CD4-positive, alpha-beta T cell (primary cell): Measurements from ENCODE around the gene PSMA7. TPM values are rescaled to one million over a fixed set of nuclear protein-coding genes. Genes with fewer than 3 reads are reported as not detected.

Experiments used
- ATAC-seq: fragments of 200-7000 bp; cut with Tn5 transposase; one replicate; pipeline ENCODE4 v1.10.0; 2022; ENCODE audit warnings: mild to moderate bottlenecking; ENCODE audit not compliant: poor library complexity
- CTCF ChIA-PET: fragments of 350-600 bp; sonication (Branson Sonifier 250); formaldehyde crosslinking; loops from one replicate; lab custom pipeline; 2021; ENCODE audit warnings: antibody characterized with exemption, inconsistent platforms; lab: Charles Lee
- POLR2A ChIA-PET: fragments of 350-600 bp; sonication (Branson Sonifier 250); formaldehyde crosslinking; loops from one replicate; lab custom pipeline; 2021; ENCODE audit warnings: antibody characterized with exemption, inconsistent platforms; lab: Charles Lee
- DNase-seq, 14 experiments: peaks; one replicate each; pipeline ENCODE4 v3.0.0-alpha.2; 2013 to 2020; ENCODE audit warnings: mixed read lengths in 2 of 14
- H3K27ac ChIP-seq, 2 donors: one replicate each; pipeline versions ENCODE4 v1.5.1 to v1.7.0; 2013; ENCODE audit warnings: low read length in 2 of 2, low read depth in 1 of 2, mild to moderate bottlenecking in 1 of 2
- H3K27me3 ChIP-seq, 2 experiments: 1 replicate in 1 of 2; 2 replicates in 1 of 2; pipeline versions ENCODE4 v1.6.1 to v1.7.0; 2013; ENCODE audit warnings: low read length in 2 of 2, control low read depth in 1 of 2, mild to moderate bottlenecking in 1 of 2, moderate library complexity in 1 of 2; ENCODE audit not compliant: insufficient read depth in 2 of 2, control insufficient read depth in 1 of 2
- H3K36me3 ChIP-seq: one replicate; pipeline ENCODE4 v1.6.1; 2013; ENCODE audit warnings: low read length, control low read depth; ENCODE audit not compliant: insufficient read depth
- H3K4me1 ChIP-seq: one replicate; pipeline ENCODE4 v1.6.1; 2013; ENCODE audit warnings: low read length, control low read depth; ENCODE audit not compliant: insufficient read depth
- H3K4me3 ChIP-seq: one replicate; pipeline ENCODE4 v1.5.1; 2013; ENCODE audit warnings: mild to moderate bottlenecking, low read length, moderate library complexity
- H3K9me3 ChIP-seq, 2 experiments: 1 replicate in 1 of 2; 2 replicates in 1 of 2; pipeline versions ENCODE4 v1.6.1 to v1.7.0; 2013; ENCODE audit warnings: low read length in 2 of 2, mild to moderate bottlenecking in 2 of 2, control low read depth in 1 of 2, moderate library complexity in 1 of 2; ENCODE audit not compliant: control insufficient read depth in 1 of 2, insufficient read depth in 1 of 2
- H3K27ac Mint-ChIP-seq: one replicate; pipeline ENCODE4 v1.8.0; 2020; ENCODE audit warnings: mixed read lengths
- H3K27me3 Mint-ChIP-seq: one replicate; pipeline ENCODE4 v1.8.0; 2021; ENCODE audit warnings: mixed read lengths
- H3K36me3 Mint-ChIP-seq: one replicate; pipeline ENCODE4 v1.8.0; 2021; ENCODE audit warnings: low read depth, mixed read lengths
- H3K4me1 Mint-ChIP-seq: one replicate; pipeline ENCODE4 v1.8.0; 2021; ENCODE audit warnings: low read depth, mixed read lengths
- H3K4me3 Mint-ChIP-seq: one replicate; pipeline ENCODE4 v1.8.0; 2020; ENCODE audit warnings: mild to moderate bottlenecking, mixed read lengths
- H3K9me3 Mint-ChIP-seq: one replicate; pipeline ENCODE4 v1.8.0; 2020; ENCODE audit warnings: mixed read lengths
- intact Hi-C, 2 experiments: fragments of 100-400 bp; cut with DNase I in 1 of 2; cut with micrococcal nuclease in 1 of 2; formaldehyde crosslinking; loops; one replicate each; pipeline versions ENCODE4 v1.15.1 to v1.9.0; 2023 to 2025; cut with DNase I, micrococcal nuclease
- total RNA-seq, 174 experiments: library from RNA in 2 of 174; stranded (reverse) in 2 of 174; gene quantifications; one replicate each; pipeline ENCODE4 v1.2.3 and lab custom pipeline; 2021 to 2026
- TF ChIP-seq, protein P1 (sequence below): fragments of 200-600 bp; IDR thresholded peaks from one replicate; pipeline ENCODE4 v1.8.0; 2022; ENCODE audit warnings: antibody characterized with exemption, mild to moderate bottlenecking

PSMA7 gene
- total RNA-seq, 2 experiments from 2014 or later = 150 to 158 TPM

DNA sequence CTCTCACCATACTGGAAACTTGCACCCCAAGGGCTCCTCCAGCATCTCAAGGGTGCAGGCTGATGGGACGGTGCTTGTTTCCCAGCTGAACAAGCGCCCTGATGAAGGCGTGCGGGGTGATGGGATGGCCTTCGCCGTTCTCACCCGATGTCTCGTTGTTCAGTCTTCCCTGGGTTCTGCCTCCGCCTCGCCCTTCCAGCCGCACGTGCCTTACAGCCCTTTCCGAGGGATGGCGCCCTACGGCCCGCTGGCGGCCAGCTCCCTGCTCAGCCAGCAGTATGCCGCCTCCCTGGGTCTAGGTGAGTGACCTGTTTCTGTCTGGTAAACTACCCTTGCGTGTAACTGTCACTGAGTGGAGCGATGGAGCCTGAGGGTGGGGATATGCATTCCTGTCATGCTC, 17.1 kb downstream of the PSMA7 start:
- ATAC-seq (no peak), DNase-seq (no peak)
- Histone ChIP-seq H3K36me3 (peaks cover 68% of the 10 kb centered on the region), H3K4me3 (no peak overlapping the region), H3K27ac (no peak overlapping the region), H3K4me1 (peaks cover 45% of the 10 kb centered on the region), H3K9me3 (no peaks in the 10 kb centered on the region), H3K27me3 (no peaks in the 10 kb centered on the region)
- Mint-ChIP-seq H3K4me3 (no peak overlapping the region), H3K4me1 (peaks cover 43% of the 10 kb centered on the region), H3K9me3 (no peaks in the 10 kb centered on the region), H3K27ac (no peak overlapping the region), H3K27me3 (no peaks in the 10 kb centered on the region), H3K36me3 (peaks cover 78% of the 10 kb centered on the region)
- intact Hi-C loops = no loop called here
- ChIA-PET POLR2A (interaction anchor here (0.6 kb wide), 1 partner anchor 27 kb away, joined by 4 read pairs; no protein-coding TSS in a partner anchor), CTCF (interaction anchor here (1.0 to 2.6 kb wide), 2 partner anchors 10 to 115 kb away, joined by 3 to 7 read pairs; no protein-coding TSS in a partner anchor)
- TF ChIP-seq, protein P1, sequence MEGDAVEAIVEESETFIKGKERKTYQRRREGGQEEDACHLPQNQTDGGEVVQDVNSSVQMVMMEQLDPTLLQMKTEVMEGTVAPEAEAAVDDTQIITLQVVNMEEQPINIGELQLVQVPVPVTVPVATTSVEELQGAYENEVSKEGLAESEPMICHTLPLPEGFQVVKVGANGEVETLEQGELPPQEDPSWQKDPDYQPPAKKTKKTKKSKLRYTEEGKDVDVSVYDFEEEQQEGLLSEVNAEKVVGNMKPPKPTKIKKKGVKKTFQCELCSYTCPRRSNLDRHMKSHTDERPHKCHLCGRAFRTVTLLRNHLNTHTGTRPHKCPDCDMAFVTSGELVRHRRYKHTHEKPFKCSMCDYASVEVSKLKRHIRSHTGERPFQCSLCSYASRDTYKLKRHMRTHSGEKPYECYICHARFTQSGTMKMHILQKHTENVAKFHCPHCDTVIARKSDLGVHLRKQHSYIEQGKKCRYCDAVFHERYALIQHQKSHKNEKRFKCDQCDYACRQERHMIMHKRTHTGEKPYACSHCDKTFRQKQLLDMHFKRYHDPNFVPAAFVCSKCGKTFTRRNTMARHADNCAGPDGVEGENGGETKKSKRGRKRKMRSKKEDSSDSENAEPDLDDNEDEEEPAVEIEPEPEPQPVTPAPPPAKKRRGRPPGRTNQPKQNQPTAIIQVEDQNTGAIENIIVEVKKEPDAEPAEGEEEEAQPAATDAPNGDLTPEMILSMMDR = no peak

DNA sequence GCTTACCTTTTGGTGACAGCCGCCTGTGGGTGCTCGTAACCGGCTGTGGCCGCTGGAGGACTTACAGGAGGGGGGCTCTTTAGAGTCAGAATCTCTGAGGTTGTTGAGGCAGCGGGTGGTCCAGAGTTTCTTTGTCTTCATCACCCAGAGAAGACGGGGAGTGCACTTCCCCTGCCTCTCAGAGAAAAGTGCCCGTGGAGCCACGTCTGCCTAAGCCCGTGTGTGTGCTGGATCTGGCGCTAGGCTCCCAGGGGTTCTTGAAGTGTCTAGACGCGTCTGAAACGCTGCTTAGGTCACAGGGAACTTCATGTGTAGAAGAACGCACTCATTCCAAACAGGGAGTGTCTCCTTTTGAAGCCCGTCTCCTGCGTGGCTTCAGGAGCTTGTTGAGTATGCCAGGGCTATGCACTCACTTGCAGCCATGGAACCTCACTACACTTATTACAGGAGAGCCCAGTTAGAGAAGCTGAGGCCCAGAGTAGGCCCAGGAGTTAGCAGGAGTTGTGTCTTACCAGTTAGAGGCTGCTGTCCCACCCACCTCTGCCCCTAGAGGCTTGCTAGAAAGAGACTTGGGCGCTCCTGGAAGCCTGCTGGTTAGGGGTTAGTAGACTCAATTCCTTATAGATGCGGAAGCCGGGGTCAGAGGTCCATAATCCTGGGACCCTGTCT, 19.6 kb downstream of the PSMA7 start:
- peaks cover 60% of the 10 kb centered on the region for H3K4me1 Mint-ChIP-seq
- peak overlapping the region; percentile 93 for H3K4me3 Mint-ChIP-seq
- TF ChIP-seq, protein P1 = no peak
- H3K4me1 ChIP-seq = peaks cover 46% of the 10 kb centered on the region
- ChIA-PET CTCF (interaction anchor here (1.1 to 2.6 kb wide), 3 partner anchors 13 to 113 kb away, joined by 4 to 7 read pairs (median 4); no protein-coding TSS in a partner anchor), POLR2A (interaction anchor here (1.0 to 3.0 kb wide), 6 partner anchors 11 to 97 kb away, joined by 3 to 24 read pairs (median 6); partner anchors contain the start of genes PSMA7 and TAF4)
- H3K27me3 Mint-ChIP-seq = no peaks in the 10 kb centered on the region
- peak overlapping the region; percentile 57 for H3K4me3 ChIP-seq
- H3K27ac Mint-ChIP-seq = peak overlapping the region; percentile 90
- H3K27me3 ChIP-seq = no peaks in the 10 kb centered on the region
- no peaks in the 10 kb centered on the region for H3K9me3 Mint-ChIP-seq
- peaks cover 44% of the 10 kb centered on the region for H3K36me3 ChIP-seq
- ATAC-seq = no peak
- DNase-seq = peak in 2 of 14 experiments; percentile 31 to 49
- peaks cover 52% of the 10 kb centered on the region for H3K36me3 Mint-ChIP-seq
- no peaks in the 10 kb centered on the region for H3K9me3 ChIP-seq
- H3K27ac ChIP-seq = no peak overlapping the region
- intact Hi-C loops = loop anchor here (1.0 to 5.0 kb wide), 6 partner anchors 13 to 264 kb away; partner anchors contain the start of genes ADRM1 (in 2 of the 2), OSBPL2 (in 1 of the 2) and RPS21 (in 1 of the 2)

DNA sequence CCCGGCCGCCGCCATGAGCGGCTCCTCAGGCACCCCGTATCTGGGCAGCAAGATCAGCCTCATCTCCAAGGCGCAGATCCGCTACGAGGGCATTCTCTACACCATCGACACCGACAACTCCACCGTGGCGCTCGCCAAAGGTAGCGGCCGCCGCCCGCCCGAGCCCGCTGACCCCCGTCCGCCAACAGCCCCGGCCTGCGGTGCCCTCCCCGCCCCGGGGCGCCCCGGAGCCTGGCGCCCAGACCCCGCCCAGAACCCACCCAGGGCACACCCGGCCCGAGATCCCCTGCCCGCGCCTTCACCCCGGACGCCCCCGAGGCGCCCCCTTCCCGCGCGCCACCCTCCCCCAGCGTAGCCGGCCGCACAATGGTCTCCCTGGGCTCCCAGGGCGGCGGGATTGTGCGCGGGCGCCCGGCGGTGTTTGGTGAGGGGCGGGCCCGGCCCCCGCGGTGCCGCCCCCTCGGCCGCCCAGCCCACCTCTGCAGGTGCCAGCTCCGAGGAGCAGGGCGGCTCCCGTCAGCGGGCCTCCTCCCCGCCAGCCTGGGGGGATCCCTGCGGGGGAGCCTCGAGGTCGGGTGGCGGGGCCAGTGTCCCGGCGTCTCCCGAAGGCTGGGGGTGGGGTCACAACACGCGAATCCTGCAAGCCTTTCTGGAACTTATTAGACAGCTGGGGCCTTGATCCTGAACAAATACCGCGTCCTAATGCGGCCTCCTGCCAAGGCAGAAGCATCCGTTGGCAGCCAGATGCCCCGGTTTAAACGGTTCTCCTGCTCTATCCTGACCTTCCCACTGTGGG, 20.3 kb downstream of the PSMA7 start:
- no peaks in the 10 kb centered on the region for H3K27me3 Mint-ChIP-seq
- ATAC-seq (no peak), DNase-seq (peak in 12 of 14 experiments; percentile 15 to 72 (median 36))
- TF ChIP-seq, protein P1 = no peak
- Histone ChIP-seq H3K27me3 (no peaks in the 10 kb centered on the region), H3K27ac (no peak overlapping the region), H3K4me3 (peak overlapping the region; percentile 57), H3K4me1 (peaks cover 54% of the 10 kb centered on the region), H3K36me3 (peaks cover 37% of the 10 kb centered on the region), H3K9me3 (no peaks in the 10 kb centered on the region)
- ChIA-PET POLR2A (interaction anchor here (0.6 to 6.2 kb wide), 17 partner anchors 10 to 979 kb away, joined by 3 to 149 read pairs (median 7); partner anchors contain the start of genes OSBPL2, PSMA7, SS18L1 and TAF4), CTCF (interaction anchor here (1.2 to 1.7 kb wide), 2 partner anchors 19 to 112 kb away, joined by 4 read pairs; no protein-coding TSS in a partner anchor)
- no peaks in the 10 kb centered on the region for H3K9me3 Mint-ChIP-seq
- H3K4me1 Mint-ChIP-seq = peaks cover 59% of the 10 kb centered on the region
- H3K36me3 Mint-ChIP-seq = peaks cover 46% of the 10 kb centered on the region
- intact Hi-C loops = loop anchor here (1.0 to 5.0 kb wide), 7 partner anchors 14 to 264 kb away; partner anchors contain the start of genes ADRM1 (in 2 of the 2), OSBPL2 (in 1 of the 2) and RPS21 (in 1 of the 2)
- peak overlapping the region; percentile 93 for H3K4me3 Mint-ChIP-seq
- peak overlapping the region; percentile 90 for H3K27ac Mint-ChIP-seq
